Transverse colon (tissue), 4 donors: ENCODE measurements around the gene HMX2.

ENCODE experiments used
- EP300 ChIP-seq: sonication (generic); formaldehyde crosslinking; IDR thresholded peaks from one replicate; pipeline ENCODE4 v1.6.1; 2017; ENCODE audit warnings: antibody characterized with exemption, low read depth
- POLR2A ChIP-seq: fragments of 450-650 bp; IDR thresholded peaks from one replicate; pipeline ENCODE4 v1.6.1; 2016; ENCODE audit warnings: antibody characterized with exemption, mild to moderate bottlenecking, moderate library complexity
- POLR2AphosphoS5 ChIP-seq, 3 donors: sonication (generic); formaldehyde crosslinking; IDR thresholded peaks; one replicate each; pipeline ENCODE4 v1.6.1; 2016; ENCODE audit warnings: antibody characterized with exemption in 3 of 3
- TF ChIP-seq, protein P1 (sequence below), 5 experiments: fragments of 200-600 bp in 3 of 5; fragments of 450-650 bp in 2 of 5; sonication (generic) in 3 of 5; IDR thresholded peaks; 1 replicate in 2 of 5; 2 replicates in 3 of 5; pipeline ENCODE4 v1.5.1; 2016 to 2017; ENCODE audit warnings: antibody characterized with exemption in 5 of 5, inconsistent platforms in 3 of 5, mild to moderate bottlenecking in 2 of 5, moderate library complexity in 1 of 5

DNA sequence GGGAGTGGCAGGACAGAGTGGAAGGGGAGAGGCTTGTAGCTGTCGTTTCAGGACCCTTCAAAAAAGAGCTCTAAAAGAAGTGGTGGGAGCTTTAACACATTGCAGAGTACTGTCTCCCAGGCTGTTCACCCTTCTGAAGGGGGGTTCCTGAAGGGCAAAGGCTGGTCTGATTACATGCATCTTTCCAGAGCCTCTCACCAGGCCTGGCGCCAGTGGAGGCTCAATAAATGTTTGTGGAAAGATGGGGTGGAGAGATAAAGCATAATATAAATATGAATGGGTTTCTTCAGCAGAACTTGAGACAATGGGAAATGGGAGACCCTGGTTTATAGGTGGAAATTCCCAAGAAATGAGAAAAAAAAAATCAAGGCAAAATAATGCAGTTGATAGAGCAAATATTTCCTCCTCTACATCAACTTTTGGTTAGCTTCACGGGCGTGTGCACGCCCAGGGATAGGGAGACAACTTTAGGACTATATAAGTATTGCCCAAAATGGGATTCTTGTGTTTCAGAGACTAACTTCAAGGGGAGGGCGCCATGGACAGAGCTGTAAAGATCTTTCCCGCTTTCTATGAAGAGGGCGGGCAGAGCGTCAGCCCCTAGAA is 5.7 kb downstream of the HMX2 start:
- TF ChIP-seq, protein P1, sequence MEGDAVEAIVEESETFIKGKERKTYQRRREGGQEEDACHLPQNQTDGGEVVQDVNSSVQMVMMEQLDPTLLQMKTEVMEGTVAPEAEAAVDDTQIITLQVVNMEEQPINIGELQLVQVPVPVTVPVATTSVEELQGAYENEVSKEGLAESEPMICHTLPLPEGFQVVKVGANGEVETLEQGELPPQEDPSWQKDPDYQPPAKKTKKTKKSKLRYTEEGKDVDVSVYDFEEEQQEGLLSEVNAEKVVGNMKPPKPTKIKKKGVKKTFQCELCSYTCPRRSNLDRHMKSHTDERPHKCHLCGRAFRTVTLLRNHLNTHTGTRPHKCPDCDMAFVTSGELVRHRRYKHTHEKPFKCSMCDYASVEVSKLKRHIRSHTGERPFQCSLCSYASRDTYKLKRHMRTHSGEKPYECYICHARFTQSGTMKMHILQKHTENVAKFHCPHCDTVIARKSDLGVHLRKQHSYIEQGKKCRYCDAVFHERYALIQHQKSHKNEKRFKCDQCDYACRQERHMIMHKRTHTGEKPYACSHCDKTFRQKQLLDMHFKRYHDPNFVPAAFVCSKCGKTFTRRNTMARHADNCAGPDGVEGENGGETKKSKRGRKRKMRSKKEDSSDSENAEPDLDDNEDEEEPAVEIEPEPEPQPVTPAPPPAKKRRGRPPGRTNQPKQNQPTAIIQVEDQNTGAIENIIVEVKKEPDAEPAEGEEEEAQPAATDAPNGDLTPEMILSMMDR (IDR thresholded peaks at IDR 0.05): no peak
- no peak for TF ChIP-seq POLR2A
- no peak for TF ChIP-seq POLR2AphosphoS5 (IDR thresholded peaks at IDR 0.05)
- no peak for TF ChIP-seq EP300
